AML-193 (cell line): ENCODE measurements around the gene TALDO1.

Source experiments
- DNase-seq, 2 experiments: peaks; one replicate each; lab custom pipeline; 2025; lab: John Stamatoyannopoulos, UW

TALDO1 gene

GRCh38 chr11:737366-737765, 9.9 kb upstream of the TALDO1 start:
- no peak for DNase-seq

- peak in 1 of 2 experiments; percentile 16 for DNase-seq
These were observed 9.4 kb upstream of the TALDO1 start for GRCh38 chr11:737899-738298.

- no peak for DNase-seq
These were observed 5.1 kb upstream of the TALDO1 start for GRCh38 chr11:742156-742546.

GRCh38 chr11:742571-743201, 4.6 kb upstream of the TALDO1 start:
- no peak for DNase-seq

- DNase-seq = no peak
These were observed 1.8 kb upstream of the TALDO1 start for GRCh38 chr11:745428-745827.

- DNase-seq = no peak
These were observed 741 bp upstream of the TALDO1 start for GRCh38 chr11:746289-747157.

- DNase-seq = no peak
These were observed 719 bp downstream of the TALDO1 start for GRCh38 chr11:748007-748359.

GRCh38 chr11:749731-750130, 2.5 kb downstream of the TALDO1 start:
- peak; percentile 88 to 92 for DNase-seq

GRCh38 chr11:760236-760635, 13.0 kb downstream of the TALDO1 start:
- DNase-seq = no peak

GRCh38 chr11:761526-762108, 14.4 kb downstream of the TALDO1 start:
- DNase-seq = no peak

GRCh38 chr11:762421-763072, 15.3 kb downstream of the TALDO1 start:
- peak; percentile 60 to 67 for DNase-seq

- no peak for DNase-seq
These were observed 15.8 kb downstream of the TALDO1 start for GRCh38 chr11:763073-763463.

- DNase-seq = no peak
These were observed 16.5 kb downstream of the TALDO1 start for GRCh38 chr11:763549-764321.

- DNase-seq = no peak
These were observed 17.2 kb downstream of the TALDO1 start for GRCh38 chr11:764322-765024.

GRCh38 chr11:765025-765801, 17.9 kb downstream of the TALDO1 start:
- peak; percentile 41 to 43 for DNase-seq

GRCh38 chr11:765802-766091, 18.5 kb downstream of the TALDO1 start:
- no peak for DNase-seq

- no peak for DNase-seq
These were observed 19.1 kb downstream of the TALDO1 start for GRCh38 chr11:766106-766935.

- no peak for DNase-seq
These were observed 19.6 kb downstream of the TALDO1 start for GRCh38 chr11:766936-767210.

- no peak for DNase-seq
These were observed 20.0 kb downstream of the TALDO1 start for GRCh38 chr11:767238-767637.
